H9 (cell line): ENCODE data around the gene CACNA1I. TPM values are rescaled to one million over a fixed set of nuclear protein-coding genes. Genes with fewer than 3 reads are reported as not detected.

Experiments used
- DNase-seq: peaks from one replicate; pipeline ENCODE4 v3.0.0-alpha.2; 2017
- H2AFZ ChIP-seq: one replicate; pipeline ENCODE4 v1.6.1; 2013; ENCODE audit warnings: mild to moderate bottlenecking, low read length, control low read depth, moderate library complexity
- H2AK5ac ChIP-seq: 2 replicates; pipeline ENCODE4 v1.6.1; 2013; ENCODE audit warnings: low read length, control low read depth, mixed read lengths; ENCODE audit not compliant: insufficient read length
- H2BK120ac ChIP-seq: one replicate; pipeline ENCODE4 v1.6.1; 2013; ENCODE audit warnings: low read depth, mild to moderate bottlenecking, low read length, control low read depth, inconsistent platforms; ENCODE audit not compliant: poor library complexity, severe bottlenecking
- H2BK12ac ChIP-seq: 2 replicates; pipeline ENCODE4 v1.6.1; 2013; ENCODE audit warnings: low read length, control low read depth, mixed read lengths, low read depth; ENCODE audit not compliant: insufficient read length
- H2BK15ac ChIP-seq: 2 replicates; pipeline ENCODE4 v1.6.1; 2013; ENCODE audit warnings: low read depth, low read length, control low read depth
- H2BK20ac ChIP-seq: one replicate; pipeline ENCODE4 v1.6.1; 2013; ENCODE audit warnings: low read depth, mild to moderate bottlenecking, low read length, control low read depth, inconsistent platforms; ENCODE audit not compliant: poor library complexity, severe bottlenecking
- H2BK5ac ChIP-seq: 2 replicates; pipeline ENCODE4 v1.6.1; 2013; ENCODE audit warnings: low read length, control low read depth, mixed read lengths; ENCODE audit not compliant: insufficient read length
- H3K14ac ChIP-seq: 2 replicates; pipeline ENCODE4 v1.6.1; 2013; ENCODE audit warnings: low read length, control low read depth; ENCODE audit not compliant: insufficient read depth
- H3K18ac ChIP-seq: 2 replicates; pipeline ENCODE4 v1.6.1; 2013; ENCODE audit warnings: low read depth, mild to moderate bottlenecking, mixed read lengths, low read length, control low read depth; ENCODE audit not compliant: insufficient read length
- H3K23ac ChIP-seq: 2 replicates; pipeline ENCODE4 v1.6.1; 2013; ENCODE audit warnings: low read length, control low read depth, mixed read lengths, low read depth; ENCODE audit not compliant: insufficient read length
- H3K23me2 ChIP-seq: 2 replicates; pipeline ENCODE4 v1.6.1; 2013; ENCODE audit warnings: low read depth, mild to moderate bottlenecking, mixed read lengths, low read length, control low read depth; ENCODE audit not compliant: insufficient read length, poor library complexity, severe bottlenecking
- H3K27ac ChIP-seq: 2 replicates; pipeline ENCODE4 v1.5.1; 2013; ENCODE audit warnings: low read length, control low read depth, mixed read lengths, low read depth; ENCODE audit not compliant: insufficient read length
- H3K27me3 ChIP-seq: 2 replicates; pipeline ENCODE4 v1.6.1; 2013; ENCODE audit warnings: low read length, control low read depth, inconsistent platforms; ENCODE audit not compliant: insufficient read depth
- H3K4ac ChIP-seq: 2 replicates; pipeline ENCODE4 v1.6.1; 2013; ENCODE audit warnings: low read depth, mild to moderate bottlenecking, control low read depth, inconsistent platforms, low read length, moderate library complexity
- H3K4me1 ChIP-seq: 2 replicates; pipeline ENCODE4 v1.6.1; 2013; ENCODE audit warnings: low read length, control low read depth, inconsistent platforms; ENCODE audit not compliant: insufficient read depth
- H3K4me2 ChIP-seq: 2 replicates; pipeline ENCODE4 v1.6.1; 2013; ENCODE audit warnings: low read length, control low read depth, mixed read lengths; ENCODE audit not compliant: insufficient read length, insufficient read depth
- H3K56ac ChIP-seq: 2 replicates; pipeline ENCODE4 v1.6.1; 2013; ENCODE audit warnings: low read depth, mild to moderate bottlenecking, mixed read lengths, low read length, control low read depth; ENCODE audit not compliant: insufficient read length
- H3K79me1 ChIP-seq: 2 replicates; pipeline ENCODE4 v1.6.1; 2013; ENCODE audit warnings: low read depth, mild to moderate bottlenecking, moderate library complexity, low read length, control low read depth, inconsistent platforms; ENCODE audit not compliant: insufficient read depth, poor library complexity, severe bottlenecking
- H3K79me2 ChIP-seq: 2 replicates; pipeline ENCODE4 v1.6.1; 2013; ENCODE audit warnings: low read length, control low read depth, inconsistent platforms; ENCODE audit not compliant: insufficient read depth
- H3K9ac ChIP-seq: 2 replicates; pipeline ENCODE4 v1.6.1; 2013; ENCODE audit warnings: low read length, control low read depth, mixed read lengths; ENCODE audit not compliant: insufficient read length; ENCODE audit errors: extremely low read depth
- H3K9me3 ChIP-seq: one replicate; pipeline ENCODE4 v1.6.1; 2013; ENCODE audit warnings: low read depth, low read length, inconsistent platforms; ENCODE audit not compliant: control insufficient read depth
- H3T11ph ChIP-seq: one replicate; pipeline ENCODE4 v1.6.1; 2013; ENCODE audit warnings: mild to moderate bottlenecking, low read length, control low read depth, inconsistent platforms
- H4K20me1 ChIP-seq: one replicate; pipeline ENCODE4 v1.6.1; 2013; ENCODE audit not compliant: control insufficient read depth, insufficient read length, insufficient read depth
- H4K5ac ChIP-seq: 2 replicates; pipeline ENCODE4 v1.6.1; 2013; ENCODE audit warnings: low read depth, mild to moderate bottlenecking, mixed read lengths, low read length, control low read depth; ENCODE audit not compliant: insufficient read length
- H4K8ac ChIP-seq: replicated peaks from 2 replicates; pipeline ENCODE4 v1.6.1; 2013; ENCODE audit warnings: low read length, control low read depth, mixed read lengths, low read depth; ENCODE audit not compliant: insufficient read length
- H4K91ac ChIP-seq: 2 replicates; pipeline ENCODE4 v1.6.1; 2013; ENCODE audit warnings: low read depth, mild to moderate bottlenecking, moderate library complexity, mixed read lengths, low read length, control low read depth; ENCODE audit not compliant: insufficient read length
- H3K27ac Mint-ChIP-seq, 3 experiments: 2 replicates in 2 of 3; 3 replicates in 1 of 3; pipeline ENCODE4 v1.8.0; 2020 to 2021; ENCODE audit warnings: mixed read lengths in 3 of 3, mild to moderate bottlenecking in 1 of 3, moderate library complexity in 1 of 3
- H3K27me3 Mint-ChIP-seq: 2 replicates; pipeline ENCODE4 v1.8.0; 2021; ENCODE audit warnings: low read depth, mild to moderate bottlenecking, moderate library complexity, mixed read lengths
- H3K36me3 Mint-ChIP-seq, 3 experiments: 2 replicates in 2 of 3; 3 replicates in 1 of 3; pipeline ENCODE4 v1.8.0; 2020 to 2021; ENCODE audit warnings: low read depth in 3 of 3, mixed read lengths in 3 of 3; ENCODE audit not compliant: insufficient read depth in 1 of 3
- H3K4me1 Mint-ChIP-seq, 2 experiments: 2 replicates each; pipeline ENCODE4 v1.8.0; 2020; ENCODE audit warnings: mixed read lengths in 2 of 2
- H3K4me3 Mint-ChIP-seq, 2 experiments: 2 replicates in 1 of 2; 3 replicates in 1 of 2; pipeline ENCODE4 v1.8.0; 2020 to 2021; ENCODE audit warnings: mild to moderate bottlenecking in 2 of 2, mixed read lengths in 2 of 2, moderate library complexity in 1 of 2
- H3K9me3 Mint-ChIP-seq, 2 experiments: 2 replicates in 1 of 2; 3 replicates in 1 of 2; pipeline ENCODE4 v1.8.0; 2020; ENCODE audit warnings: mild to moderate bottlenecking in 2 of 2, mixed read lengths in 2 of 2, moderate library complexity in 1 of 2
- WGBS: extraction: QIAGEN DNeasy Blood & Tissue Kit; methylation state at CpG from one replicate; pipeline ENCODE4 v1.1.7; 2013; ENCODE audit warnings: missing lambda C conversion rate, low lambda C conversion rate, mixed read lengths; ENCODE audit not compliant: insufficient read length; ENCODE audit errors: extremely low coverage; 5-methylcytosine and 5-hydroxymethylcytosine counted together
- total RNA-seq: library from RNA; stranded (reverse); gene quantifications from 2 replicates; pipeline ENCODE4 v1.2.1, GENCODE V29; 2021
- TF ChIP-seq, protein P1 (sequence below): fragments of 200-600 bp; sonication (generic); conservative IDR thresholded peaks from 3 replicates; pipeline ENCODE4 v1.8.0; 2021; ENCODE audit warnings: antibody characterized with exemption, mild to moderate bottlenecking

The CACNA1I gene
- total RNA-seq, 1 experiment from 2014 or later: 0.50 TPM

DNA sequence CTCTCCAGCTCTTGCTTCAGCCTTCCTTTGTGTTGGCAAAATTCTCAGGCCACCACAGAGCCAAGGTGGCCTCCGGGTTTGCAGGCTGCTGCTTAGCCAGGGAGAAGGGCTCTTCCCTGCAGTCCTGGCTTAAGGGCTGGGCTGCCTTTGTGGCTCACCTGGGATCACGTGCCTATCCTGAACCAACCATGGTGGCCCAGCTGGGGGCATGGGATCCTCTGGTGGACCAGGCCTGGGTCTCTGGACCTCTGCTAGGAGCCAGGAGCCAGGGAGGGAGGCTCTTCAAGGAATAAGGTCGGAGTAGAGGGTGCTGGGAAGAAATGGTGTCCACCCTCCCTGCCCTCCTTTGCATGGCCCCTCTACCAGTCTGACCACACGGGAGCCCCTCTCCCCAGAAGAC, 43.9 kb downstream of the CACNA1I start:
- H3T11ph ChIP-seq: no peak overlapping the region
- Mint-ChIP-seq H3K27me3 (peaks cover 35% of the 10 kb centered on the region), H3K27ac (no peak overlapping the region), H3K9me3 (peaks cover 7 to 17% of the 10 kb centered on the region in 2 experiments), H3K4me3 (no peak overlapping the region), H3K36me3 (peaks cover 0 to 7% (median 6%) of the 10 kb centered on the region in 3 experiments; a peak in 3 of 7 replicates), H3K4me1 (peaks cover 2 to 27% of the 10 kb centered on the region in 2 experiments; a peak in 3 of 4 replicates)
- TF ChIP-seq, protein P1, sequence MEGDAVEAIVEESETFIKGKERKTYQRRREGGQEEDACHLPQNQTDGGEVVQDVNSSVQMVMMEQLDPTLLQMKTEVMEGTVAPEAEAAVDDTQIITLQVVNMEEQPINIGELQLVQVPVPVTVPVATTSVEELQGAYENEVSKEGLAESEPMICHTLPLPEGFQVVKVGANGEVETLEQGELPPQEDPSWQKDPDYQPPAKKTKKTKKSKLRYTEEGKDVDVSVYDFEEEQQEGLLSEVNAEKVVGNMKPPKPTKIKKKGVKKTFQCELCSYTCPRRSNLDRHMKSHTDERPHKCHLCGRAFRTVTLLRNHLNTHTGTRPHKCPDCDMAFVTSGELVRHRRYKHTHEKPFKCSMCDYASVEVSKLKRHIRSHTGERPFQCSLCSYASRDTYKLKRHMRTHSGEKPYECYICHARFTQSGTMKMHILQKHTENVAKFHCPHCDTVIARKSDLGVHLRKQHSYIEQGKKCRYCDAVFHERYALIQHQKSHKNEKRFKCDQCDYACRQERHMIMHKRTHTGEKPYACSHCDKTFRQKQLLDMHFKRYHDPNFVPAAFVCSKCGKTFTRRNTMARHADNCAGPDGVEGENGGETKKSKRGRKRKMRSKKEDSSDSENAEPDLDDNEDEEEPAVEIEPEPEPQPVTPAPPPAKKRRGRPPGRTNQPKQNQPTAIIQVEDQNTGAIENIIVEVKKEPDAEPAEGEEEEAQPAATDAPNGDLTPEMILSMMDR: no peak
- H2BK15ac ChIP-seq: no peak overlapping the region
- H3K9me3 ChIP-seq: no peaks in the 10 kb centered on the region
- H3K79me2 ChIP-seq: no peaks in the 10 kb centered on the region
- no peak overlapping the region for H2AFZ ChIP-seq
- H3K4ac ChIP-seq: no peak overlapping the region
- no peak overlapping the region for H2BK20ac ChIP-seq
- H2BK120ac ChIP-seq: no peak overlapping the region
- H2BK12ac ChIP-seq: no peak overlapping the region
- H3K79me1 ChIP-seq: no peaks in the 10 kb centered on the region
- H4K91ac ChIP-seq: no peak overlapping the region
- no CpG with 5 or more reads among the region's 4 CpGs for WGBS
- H3K27ac ChIP-seq: no peak overlapping the region
- DNase-seq: no peak
- no peak overlapping the region for H3K14ac ChIP-seq
- H3K27me3 ChIP-seq: no peaks in the 10 kb centered on the region
- no peak overlapping the region for H3K18ac ChIP-seq
- no peak overlapping the region for H4K8ac ChIP-seq
- H2AK5ac ChIP-seq: no peak overlapping the region
- H3K56ac ChIP-seq: no peak overlapping the region
- no peak overlapping the region for H4K5ac ChIP-seq
- H2BK5ac ChIP-seq: no peak overlapping the region
- no peak overlapping the region for H3K23ac ChIP-seq
- H3K4me1 ChIP-seq: peaks cover 2% of the 10 kb centered on the region; the same call in 1 of the 2 replicates
- H3K4me2 ChIP-seq: no peak overlapping the region
- H3K9ac ChIP-seq: no peak overlapping the region
- no peaks in the 10 kb centered on the region for H3K23me2 ChIP-seq
- no peaks in the 10 kb centered on the region for H4K20me1 ChIP-seq
